Small intestine (tissue), 16 donors: ENCODE results near the gene BBOX1. TPM values are rescaled to one million over a fixed set of nuclear protein-coding genes. Genes with fewer than 3 reads are reported as not detected.
A peak's percentile ranks its signal among the peaks of the same experiment; 100 is the strongest.
"Not testable (repeated sequence)": the region's sequence is repeated elsewhere in the genome, so short reads cannot be mapped to it uniquely, and the experiment has no call there.

Experiments used
- DNase-seq, 2 donors: peaks; one replicate each; pipeline versions ENCODE4 v3.0.0 to v3.0.0-alpha.2; 2013
- FAIRE-seq: peaks from 2 replicates; lab custom pipeline; 2012; peaks lifted over from hg19 to GRCh38; lab: Jason Lieb, UNC
- H3K27ac ChIP-seq, 3 donors: one replicate each; pipeline ENCODE4 v1.5.1; 2013; ENCODE audit warnings: low read length in 2 of 3, mild to moderate bottlenecking in 2 of 3, control low read depth in 1 of 3, inconsistent platforms in 1 of 3, low read depth in 1 of 3, moderate library complexity in 1 of 3
- H3K27me3 ChIP-seq, 3 donors: one replicate each; pipeline ENCODE4 v1.6.1; 2013; ENCODE audit warnings: low read length in 3 of 3, inconsistent platforms in 1 of 3; ENCODE audit not compliant: control insufficient read depth in 3 of 3, insufficient read depth in 3 of 3
- H3K36me3 ChIP-seq, 3 donors: one replicate each; pipeline ENCODE4 v1.6.1; 2013; ENCODE audit warnings: low read length in 3 of 3, inconsistent platforms in 1 of 3, low read depth in 1 of 3, mild to moderate bottlenecking in 1 of 3, moderate library complexity in 1 of 3; ENCODE audit not compliant: control insufficient read depth in 3 of 3, insufficient read depth in 2 of 3
- H3K4me1 ChIP-seq, 3 donors: one replicate each; pipeline ENCODE4 v1.6.1; 2013; ENCODE audit warnings: low read length in 2 of 3, inconsistent platforms in 1 of 3, low read depth in 1 of 3, mild to moderate bottlenecking in 1 of 3, moderate library complexity in 1 of 3; ENCODE audit not compliant: control insufficient read depth in 3 of 3, insufficient read depth in 2 of 3
- H3K4me3 ChIP-seq, 3 donors: one replicate each; pipeline ENCODE4 v1.5.1; 2013; ENCODE audit warnings: low read length in 3 of 3, control low read depth in 1 of 3, inconsistent platforms in 1 of 3, low read depth in 1 of 3, mild to moderate bottlenecking in 1 of 3, moderate library complexity in 1 of 3
- H3K9me3 ChIP-seq, 2 donors: one replicate each; pipeline ENCODE4 v1.6.1; 2013; ENCODE audit warnings: low read depth in 1 of 2, low read length in 1 of 2; ENCODE audit not compliant: control insufficient read depth in 2 of 2, insufficient read depth in 1 of 2
- WGBS, 3 donors: extraction: QIAGEN DNeasy Blood & Tissue Kit; methylation state at CpG; one replicate each; pipeline ENCODE4 v1.1.7; 2013; 5-methylcytosine and 5-hydroxymethylcytosine counted together
- long read RNA-seq, 10 donors: transcript quantifications; one replicate each; lab custom pipeline, GENCODE V29; 2026
- polyA plus RNA-seq, 4 donors: library from polyadenylated mRNA; stranded (reverse) in 3 of 4; unstranded in 1 of 4; fragments of 200-250 nt in 3 of 4; fragments of 120-200 nt in 1 of 4; gene quantifications; one replicate each; pipeline versions ENCODE4 v1.2.1 to v1.2.3, GENCODE V29; 2013
- donor health status: healthy with polysubstance abuse.
- donor health status: control.
- donor health status: control.
- donor health status: Bipolar disorder and iron deficiency.
- donor health status: healthy.

The BBOX1 gene, protein sequence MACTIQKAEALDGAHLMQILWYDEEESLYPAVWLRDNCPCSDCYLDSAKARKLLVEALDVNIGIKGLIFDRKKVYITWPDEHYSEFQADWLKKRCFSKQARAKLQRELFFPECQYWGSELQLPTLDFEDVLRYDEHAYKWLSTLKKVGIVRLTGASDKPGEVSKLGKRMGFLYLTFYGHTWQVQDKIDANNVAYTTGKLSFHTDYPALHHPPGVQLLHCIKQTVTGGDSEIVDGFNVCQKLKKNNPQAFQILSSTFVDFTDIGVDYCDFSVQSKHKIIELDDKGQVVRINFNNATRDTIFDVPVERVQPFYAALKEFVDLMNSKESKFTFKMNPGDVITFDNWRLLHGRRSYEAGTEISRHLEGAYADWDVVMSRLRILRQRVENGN
- polyA plus RNA-seq, result 1 to 10 TPM in 1 of 4 donors, not detected in 3; 2.1 TPM
- long read RNA-seq, donor 1, partial matches to known transcripts, result 0 of 2 reads
- long read RNA-seq, donor 1, other reads (novel, unspliced or antisense), result 0 of 2 reads
- long read RNA-seq, donor 2, result 0 reads
- long read RNA-seq, donor 3, result 0 reads
- long read RNA-seq, donor 4, result 0 reads
- long read RNA-seq, donor 5, result 0 reads
- long read RNA-seq, donor 6, result 0 reads
- long read RNA-seq, donor 7, result 0 reads
- long read RNA-seq, donor 8, result 0 reads
- long read RNA-seq, donor 9, result 0 reads
- long read RNA-seq, donor 10, partial matches to known transcripts, result 0 of 1 reads
- long read RNA-seq, donor 10, other reads (novel, unspliced or antisense), result 0 of 1 reads

DNA sequence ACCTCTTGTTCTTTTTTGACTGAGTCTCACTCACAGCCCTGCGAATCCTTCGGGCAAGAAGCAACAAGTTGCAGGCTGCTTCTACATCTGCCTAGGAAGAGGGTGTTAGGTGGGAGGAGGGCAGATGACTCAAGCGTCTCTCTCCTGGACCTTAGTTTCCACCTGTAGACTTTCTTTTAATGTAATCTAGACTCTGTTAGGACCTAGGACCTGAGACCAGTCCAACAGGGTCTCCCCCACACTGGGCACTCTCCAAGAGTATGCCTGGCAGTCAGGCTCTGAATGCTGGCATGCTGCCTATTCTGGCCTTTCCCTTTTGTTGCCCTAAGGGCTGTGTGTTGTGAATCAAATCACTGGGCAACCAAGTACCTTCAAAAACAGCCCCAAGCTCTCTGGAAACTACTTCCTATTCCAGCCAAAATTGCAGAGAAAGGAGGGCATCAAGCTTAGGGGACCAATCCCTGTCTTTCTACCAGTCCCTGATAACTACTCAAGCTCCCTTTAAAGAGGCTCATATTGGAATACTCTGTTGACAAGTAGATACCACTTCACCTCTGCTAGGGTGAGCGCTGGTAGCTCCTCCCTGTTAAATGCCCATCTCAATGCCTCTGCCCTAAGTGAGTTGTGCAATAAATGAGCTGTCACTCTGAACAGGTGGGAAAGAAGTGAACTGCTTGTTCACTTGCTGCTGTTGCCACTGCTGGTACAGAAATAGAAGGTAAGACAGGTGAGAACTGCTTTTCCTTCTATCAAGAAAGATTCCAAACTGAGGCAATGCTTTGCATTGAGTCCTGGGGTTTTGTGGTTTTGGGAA, at the start of gene BBOX1:
Gene BBOX1 (plus strand): TSS at position 514 of the 814 bp plus-strand sequence. CDS start 14,616 bp downstream, outside the sequence.
- Histone ChIP-seq H3K4me3 (no peak within 1 kb of the TSS), H3K36me3 (no peaks in the 10 kb centered on the region), H3K27me3 (no peaks in the 10 kb centered on the region), H3K27ac (no peak within 1 kb of the TSS), H3K9me3 (no peaks in the 10 kb centered on the region), H3K4me1 (no peaks in the 10 kb centered on the region)
- 42 to 60% (median 51%) methylated on average over 4 of the region's 4 CpGs for WGBS, 3 donors
- DNase-seq (no peak), FAIRE-seq (no peak)

DNA sequence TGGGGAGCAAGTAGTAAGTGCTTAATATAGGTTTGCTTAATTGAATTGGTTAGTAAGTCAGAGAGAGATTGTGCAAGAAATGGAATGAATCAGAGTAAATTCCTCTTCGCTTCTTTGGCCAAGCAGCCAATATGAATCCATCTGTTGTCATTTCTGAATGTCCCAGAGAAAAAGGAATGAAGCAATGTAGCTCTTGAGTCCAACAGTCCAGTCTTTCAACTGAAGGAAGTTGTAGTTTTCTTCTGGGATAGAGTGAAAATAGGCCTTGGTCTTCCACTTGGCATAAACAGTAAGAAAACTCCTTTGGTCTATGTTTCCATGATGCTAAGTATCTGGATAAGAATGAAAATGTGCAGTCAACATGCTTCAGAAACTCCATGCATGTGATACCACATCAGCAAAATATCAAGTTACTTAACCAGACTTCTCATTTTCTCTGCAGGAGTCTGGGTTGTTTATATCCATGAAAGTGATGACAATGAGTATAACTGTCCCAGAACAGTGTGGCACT, 48.5 kb upstream of the BBOX1 start:
- DNase-seq, result peak in 1 of 2 donors; percentile 5
- H3K36me3 ChIP-seq, result no peaks in the 10 kb centered on the region
- WGBS, 3 donors, result 53 to 76% (median 60%) methylated on average over 1 of the region's 1 CpG
- peak overlapping the region in 1 of 3 donors; percentile 82 for H3K27ac ChIP-seq
- no peak for FAIRE-seq
- peaks cover 0 to 14% (median 0%) of the 10 kb centered on the region in 3 donors for H3K27me3 ChIP-seq
- H3K4me3 ChIP-seq, result no peak overlapping the region
- H3K4me1 ChIP-seq, result no peaks in the 10 kb centered on the region
- peaks cover 0 to under 1% of the 10 kb centered on the region in 2 donors for H3K9me3 ChIP-seq

DNA sequence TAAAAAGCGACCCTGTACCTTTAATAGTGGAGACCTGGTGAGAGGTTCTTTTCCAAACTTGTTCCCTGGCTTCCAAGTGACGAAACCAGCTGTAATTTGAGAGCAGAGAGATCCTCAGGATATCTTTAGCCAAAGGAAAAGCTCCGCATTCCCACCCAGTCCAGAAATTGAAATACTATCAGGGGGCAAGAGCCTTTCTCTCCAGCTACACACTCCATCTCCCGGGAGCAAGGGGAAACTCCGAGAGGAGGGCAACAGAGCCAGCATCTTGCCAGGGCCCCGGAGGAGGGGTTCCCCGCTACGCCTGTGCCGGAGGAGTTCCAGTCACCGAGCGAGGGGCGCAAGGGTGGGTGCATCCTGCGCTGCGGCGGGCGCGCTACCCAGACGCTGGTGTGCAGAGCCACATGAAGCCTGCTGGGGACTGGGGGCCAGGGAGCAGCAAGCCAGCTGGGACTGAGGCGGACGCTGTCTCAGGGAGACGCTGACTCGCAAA, 46.6 kb upstream of the BBOX1 start, which contains the start of gene FIBIN:
Gene FIBIN (plus strand): TSS at position 148 of the 493 bp plus-strand sequence. CDS start 415 bp downstream, outside the sequence.
- Histone ChIP-seq H3K4me1 (no peaks in the 10 kb centered on the region), H3K27me3 (peaks cover 0 to 14% (median 0%) of the 10 kb centered on the region in 3 donors), H3K27ac (peak within 1 kb of the TSS in 2 of 3 donors; percentile 61 to 66), H3K36me3 (no peaks in the 10 kb centered on the region), H3K9me3 (no peaks in the 10 kb centered on the region), H3K4me3 (peak within 1 kb of the TSS in 1 of 3 donors; percentile 70)
- WGBS, 3 donors, result 12 to 19% (median 14%) methylated on average over 22 of the region's 22 CpGs
- DNase-seq (peak in 1 of 2 donors; percentile 18), FAIRE-seq (no peak)

DNA sequence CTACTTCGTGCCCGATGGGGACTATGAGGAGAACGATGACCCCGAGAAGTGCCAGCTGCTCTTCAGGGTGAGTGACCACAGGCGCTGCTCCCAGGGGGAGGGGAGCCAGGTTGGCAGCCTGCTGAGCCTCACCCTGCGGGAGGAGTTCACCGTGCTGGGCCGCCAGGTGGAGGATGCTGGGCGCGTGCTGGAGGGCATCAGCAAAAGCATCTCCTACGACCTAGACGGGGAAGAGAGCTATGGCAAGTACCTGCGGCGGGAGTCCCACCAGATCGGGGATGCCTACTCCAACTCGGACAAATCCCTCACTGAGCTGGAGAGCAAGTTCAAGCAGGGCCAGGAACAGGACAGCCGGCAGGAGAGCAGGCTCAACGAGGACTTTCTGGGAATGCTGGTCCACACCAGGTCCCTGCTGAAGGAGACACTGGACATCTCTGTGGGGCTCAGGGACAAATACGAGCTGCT, 46.0 kb upstream of the BBOX1 start:
- no peaks in the 10 kb centered on the region for H3K36me3 ChIP-seq
- H3K9me3 ChIP-seq, result no peaks in the 10 kb centered on the region
- WGBS, 3 donors, result 52 to 68% (median 53%) methylated on average over 17 to 19 of the region's 19 CpGs
- H3K27me3 ChIP-seq, result peaks cover 0 to 14% (median 0%) of the 10 kb centered on the region in 3 donors
- no peaks in the 10 kb centered on the region for H3K4me1 ChIP-seq
- peak overlapping the region in 2 of 3 donors; percentile 61 to 66 for H3K27ac ChIP-seq
- DNase-seq (no peak), FAIRE-seq (no peak)
- peak overlapping the region in 1 of 3 donors; percentile 70 for H3K4me3 ChIP-seq

DNA sequence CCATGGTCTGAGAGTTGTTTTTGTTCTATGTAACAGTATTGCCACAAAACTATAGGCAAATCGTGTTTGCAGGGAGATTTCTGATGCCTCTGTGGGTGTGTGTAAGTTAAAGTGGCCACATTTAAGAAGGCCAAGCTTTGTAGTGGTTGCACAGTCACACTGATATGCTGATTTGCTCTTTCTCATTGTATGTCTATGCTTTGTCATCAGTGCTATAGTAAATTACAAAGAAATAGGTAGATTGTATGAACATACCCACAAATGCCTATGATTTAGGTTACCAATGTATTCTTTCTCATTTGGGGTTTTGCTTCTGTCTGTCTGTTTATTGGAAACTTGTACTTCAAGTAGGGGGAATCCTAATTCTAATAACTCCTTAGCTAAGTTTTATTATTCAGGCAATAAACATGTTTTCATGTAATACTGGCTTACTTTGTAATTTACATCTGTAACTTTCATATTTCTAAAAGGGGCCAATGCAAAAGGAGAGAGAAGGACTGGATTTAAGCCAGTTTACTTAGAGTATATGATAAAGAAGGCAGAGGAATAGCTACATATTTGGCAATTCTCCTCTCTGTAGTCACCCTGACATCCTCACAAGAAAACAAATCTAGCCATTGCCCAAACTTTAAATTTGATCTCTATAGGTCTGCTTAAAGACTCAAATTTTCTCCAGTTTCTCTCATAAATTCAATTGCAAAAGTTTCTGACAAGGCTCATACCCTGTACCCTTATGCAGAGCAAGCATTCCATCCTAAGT, 44.7 kb upstream of the BBOX1 start:
- peak overlapping the region in 1 of 3 donors; percentile 70 for H3K4me3 ChIP-seq
- FAIRE-seq, result no peak

DNA sequence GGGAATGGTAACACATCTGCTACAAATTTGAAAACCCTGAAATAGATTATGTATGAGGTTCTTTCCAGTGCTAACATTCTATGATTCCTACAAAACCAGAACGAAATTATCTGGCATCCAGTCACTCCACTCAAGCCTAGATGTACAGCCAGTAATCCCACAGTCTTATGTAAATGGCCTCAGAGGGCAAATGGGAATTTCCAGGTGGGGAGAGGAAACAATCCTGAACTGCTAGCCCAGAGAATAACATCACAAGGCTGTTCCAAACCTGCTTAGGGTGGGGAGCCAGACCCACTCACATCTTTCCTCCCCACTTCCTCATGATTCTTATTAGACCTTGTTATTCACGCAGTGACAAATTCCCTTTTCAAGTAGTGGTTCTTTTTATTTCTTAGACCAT, 43.2 kb upstream of the BBOX1 start:
- no peak overlapping the region for H3K27ac ChIP-seq
- DNase-seq (no peak), FAIRE-seq (no peak)
- WGBS, 3 donors, result 56 to 58% (median 57%) methylated on average over 2 of the region's 2 CpGs
- H3K4me1 ChIP-seq, result no peaks in the 10 kb centered on the region
- H3K36me3 ChIP-seq, result no peaks in the 10 kb centered on the region
- H3K27me3 ChIP-seq, result peaks cover 0 to 14% (median 0%) of the 10 kb centered on the region in 3 donors
- no peaks in the 10 kb centered on the region for H3K9me3 ChIP-seq
- no peak overlapping the region for H3K4me3 ChIP-seq

More for the DNA sequence above, 44.7 kb upstream of the BBOX1 start:
- no peaks in the 10 kb centered on the region for H3K9me3 ChIP-seq
- 12 to 47% (median 18%) methylated on average over 1 of the region's 1 CpG for WGBS, 3 donors
- H3K4me1 ChIP-seq, result no peaks in the 10 kb centered on the region
- no peaks in the 10 kb centered on the region for H3K36me3 ChIP-seq
- no peak for DNase-seq
- peak overlapping the region in 1 of 3 donors; percentile 66 for H3K27ac ChIP-seq
- peaks cover 0 to 14% (median 0%) of the 10 kb centered on the region in 3 donors for H3K27me3 ChIP-seq

DNA sequence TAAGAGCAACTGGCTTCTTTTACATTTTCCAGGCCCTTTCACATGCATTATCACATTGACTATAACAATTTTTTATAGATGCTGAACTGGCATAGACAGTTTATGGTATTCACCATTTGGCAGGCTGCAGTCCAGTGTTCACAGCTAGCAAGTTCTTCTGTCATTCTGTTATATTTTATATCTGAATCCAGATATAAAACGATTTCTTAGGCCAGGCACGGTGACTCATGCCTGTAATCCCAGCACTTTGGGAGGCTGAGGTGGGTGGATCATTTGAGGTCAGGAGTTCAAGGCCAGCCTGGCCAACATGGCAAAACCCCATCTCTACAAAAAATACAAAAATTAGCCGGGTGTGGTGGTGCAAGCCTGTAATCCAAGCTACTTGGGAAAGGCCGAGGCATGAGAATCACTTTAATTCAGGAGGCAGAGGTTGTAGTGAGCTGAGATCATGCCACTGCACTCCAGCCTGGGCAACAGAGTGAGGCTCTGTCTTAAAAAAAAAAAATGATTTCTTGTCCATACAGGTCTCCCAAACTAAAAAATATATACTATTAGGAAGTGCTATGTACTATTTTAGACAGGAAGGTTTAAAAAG, 39.4 kb upstream of the BBOX1 start:
- not testable (repeated sequence) for H3K4me3 ChIP-seq, H3K27ac ChIP-seq, DNase-seq, H3K4me1 ChIP-seq, H3K9me3 ChIP-seq, H3K36me3 ChIP-seq, FAIRE-seq, H3K27me3 ChIP-seq
- 40 to 53% (median 50%) methylated on average over 4 of the region's 4 CpGs for WGBS, 3 donors
